HG03039 (cell line): Measurements from ENCODE around the gene ARMH3.
A peak's percentile ranks its signal among the peaks of the same experiment; 100 is the strongest.

Source experiments
- ATAC-seq: cut with Tn5 transposase; IDR thresholded peaks from one replicate; pipeline ENCODE4 v1.9.1; 2021; ENCODE audit warnings: mild to moderate bottlenecking, moderate library complexity; ENCODE audit not compliant: unreplicated experiment

The ARMH3 gene

GRCh38 chr10:101875068-101875688 lies 180.8 kb downstream of the ARMH3 start:
- no peak for ATAC-seq

GRCh38 chr10:101874252-101874651 lies 181.7 kb downstream of the ARMH3 start:
- ATAC-seq: no peak

- ATAC-seq: no peak
These were observed 188.0 kb downstream of the ARMH3 start for GRCh38 chr10:101867931-101868330.

GRCh38 chr10:101859530-101859929 lies 196.4 kb downstream of the ARMH3 start:
- ATAC-seq: no peak

- ATAC-seq: no peak
These were observed 197.1 kb downstream of the ARMH3 start for GRCh38 chr10:101858723-101859500.

GRCh38 chr10:101857802-101858476 lies 198.0 kb downstream of the ARMH3 start:
- no peak for ATAC-seq

GRCh38 chr10:101856626-101857025 lies 199.3 kb downstream of the ARMH3 start:
- ATAC-seq: no peak

GRCh38 chr10:101851411-101852116 lies 204.4 kb downstream of the ARMH3 start:
- ATAC-seq: no peak

GRCh38 chr10:101850749-101851148 lies 205.2 kb downstream of the ARMH3 start:
- ATAC-seq: no peak

- no peak for ATAC-seq
These were observed 207.1 kb downstream of the ARMH3 start for GRCh38 chr10:101848894-101849351.

- no peak for ATAC-seq
These were observed 207.6 kb downstream of the ARMH3 start for GRCh38 chr10:101848408-101848807.

- no peak for ATAC-seq
These were observed 210.1 kb downstream of the ARMH3 start for GRCh38 chr10:101845893-101846292.

GRCh38 chr10:101843032-101844021 lies 212.6 kb downstream of the ARMH3 start, which contains the start of gene KCNIP2:
Gene KCNIP2, minus strand, starts transcription at chr10:101843800. Its CDS starts 232 bp downstream, at chr10:101843568.
- ATAC-seq: no peak

GRCh38 chr10:101841826-101842225 lies 214.1 kb downstream of the ARMH3 start:
- no peak for ATAC-seq

GRCh38 chr10:101840741-101841453 lies 215.1 kb downstream of the ARMH3 start:
- ATAC-seq: peak; percentile 59

- ATAC-seq: no peak
These were observed 215.8 kb downstream of the ARMH3 start for GRCh38 chr10:101840102-101840684.

- no peak for ATAC-seq
These were observed 216.4 kb downstream of the ARMH3 start for GRCh38 chr10:101839416-101840063.

- no peak for ATAC-seq
These were observed 217.0 kb downstream of the ARMH3 start for GRCh38 chr10:101839002-101839401.
